Neutrophil (primary cell): ENCODE data around the gene AKAP12.
"Not testable (repeated sequence)": the region's sequence is repeated elsewhere in the genome, so short reads cannot be mapped to it uniquely, and the experiment has no call there.

Experiments
- H3K27ac ChIP-seq: fragments of 200-600 bp; sonication (generic); 2 replicates; pipeline ENCODE4 v1.5.1; 2016; ENCODE audit warnings: mild to moderate bottlenecking, moderate library complexity
- H3K27me3 ChIP-seq: fragments of 200-600 bp; sonication (generic); 2 replicates; pipeline ENCODE4 v1.6.0; 2016; ENCODE audit warnings: mild to moderate bottlenecking
- H3K36me3 ChIP-seq: fragments of 200-600 bp; sonication (generic); 2 replicates; pipeline ENCODE4 v1.5.1; 2017
- H3K4me1 ChIP-seq, 2 experiments: fragments of 200-600 bp in 1 of 2; sonication (generic) in 1 of 2; 1 replicate in 1 of 2; 2 replicates in 1 of 2; pipeline versions ENCODE4 v1.5.1 to v1.6.1; 2013 to 2016; ENCODE audit warnings: low read depth in 1 of 2, low read length in 1 of 2, mild to moderate bottlenecking in 1 of 2, moderate library complexity in 1 of 2; ENCODE audit not compliant: control insufficient read depth in 1 of 2, insufficient read depth in 1 of 2
- H3K4me3 ChIP-seq, 2 experiments: fragments of 200-600 bp in 1 of 2; sonication (generic) in 1 of 2; 1 replicate in 1 of 2; 2 replicates in 1 of 2; pipeline ENCODE4 v1.5.1; 2013 to 2016; ENCODE audit warnings: low read depth in 1 of 2, low read length in 1 of 2, mild to moderate bottlenecking in 1 of 2, moderate library complexity in 1 of 2
- H3K9me3 ChIP-seq: fragments of 200-600 bp; sonication (generic); 2 replicates; pipeline ENCODE4 v1.5.1; 2016
- CTCF ChIP-seq: fragments of 200-600 bp; sonication (generic); IDR thresholded peaks from 2 replicates; pipeline ENCODE4 v1.5.1; 2016; ENCODE audit warnings: antibody characterized with exemption

The AKAP12 gene

GRCh38 chr6:151310852-151311767 is 71.3 kb downstream of the AKAP12 start:
- Histone ChIP-seq H3K27me3 (no peaks in the 10 kb centered on the region), H3K4me1 (peaks cover 10 to 13% of the 10 kb centered on the region in 2 experiments), H3K36me3 (no peaks in the 10 kb centered on the region), H3K4me3 (no peak overlapping the region), H3K27ac (no peak overlapping the region), H3K9me3 (peaks cover 13% of the 10 kb centered on the region)
- TF ChIP-seq CTCF = no peak

GRCh38 chr6:151313066-151313491 is 73.3 kb downstream of the AKAP12 start:
- no peak for TF ChIP-seq CTCF
- Histone ChIP-seq H3K9me3 (peaks cover 15% of the 10 kb centered on the region), H3K36me3 (no peaks in the 10 kb centered on the region), H3K27ac (no peak overlapping the region), H3K4me3 (no peak overlapping the region), H3K27me3 (no peaks in the 10 kb centered on the region), H3K4me1 (peaks cover 10 to 13% of the 10 kb centered on the region in 2 experiments)

- not testable (repeated sequence) for H3K27ac ChIP-seq, H3K36me3 ChIP-seq, H3K4me3 ChIP-seq, H3K27me3 ChIP-seq
- Histone ChIP-seq H3K9me3 (peaks cover 15% of the 10 kb centered on the region), H3K4me1 (peaks cover 10 to 13% of the 10 kb centered on the region in 2 experiments)
These were observed 75.9 kb downstream of the AKAP12 start for GRCh38 chr6:151315661-151316060.

- TF ChIP-seq CTCF = no peak
- peaks cover 10 to 13% of the 10 kb centered on the region in 2 experiments for H3K4me1 ChIP-seq
- H3K27ac ChIP-seq = no peak overlapping the region
These were observed 77.6 kb downstream of the AKAP12 start for GRCh38 chr6:151317103-151317994.

GRCh38 chr6:151317995-151318365 is 78.2 kb downstream of the AKAP12 start:
- Histone ChIP-seq H3K36me3 (no peaks in the 10 kb centered on the region), H3K27ac (no peak overlapping the region), H3K4me3 (no peak overlapping the region), H3K9me3 (peaks cover 15% of the 10 kb centered on the region), H3K27me3 (no peaks in the 10 kb centered on the region), H3K4me1 (peaks cover 7 to 11% of the 10 kb centered on the region in 2 experiments)
- TF ChIP-seq CTCF = no peak

More at GRCh38 chr6:151317103-151317994, 77.6 kb downstream of the AKAP12 start:
- H3K27me3 ChIP-seq = no peaks in the 10 kb centered on the region
- H3K9me3 ChIP-seq = peaks cover 15% of the 10 kb centered on the region
- H3K4me3 ChIP-seq = no peak overlapping the region
- H3K36me3 ChIP-seq = no peaks in the 10 kb centered on the region
